ENCODE results near the gene TMEM233. TPM values are rescaled to one million over a fixed set of nuclear protein-coding genes. Genes with fewer than 3 reads are reported as not detected.

Gene TMEM233
- total RNA-seq, 1 experiment from 2014 or later = not detected

- Histone ChIP-seq H3K9ac (ENCODE audit: low read length) (no peak overlapping the region), H3K9me3 (ENCODE audit: control insufficient read depth in 1 of 2, insufficient read depth in 1 of 2, low read depth in 1 of 2, low read length in 2 of 2) (no peaks in the 10 kb centered on the region), H2AFZ (ENCODE audit: low read depth, low read length, poor library complexity, severe bottlenecking) (no peak overlapping the region), H3K4me2 (ENCODE audit: low read length) (no peak overlapping the region), H3K27ac (ENCODE audit: low read depth, low read length) (no peak overlapping the region), H3K4me3 (replicated peaks in 1 of 2; ENCODE audit: low read depth in 1 of 2, low read length in 2 of 2) (no peak overlapping the region), H3K79me2 (ENCODE audit: insufficient read depth, low read length) (no peaks in the 10 kb centered on the region), H3K9me2 (ENCODE audit: insufficient read depth) (no peaks in the 10 kb centered on the region), H3K27me3 (ENCODE audit: insufficient read depth, low read length) (peaks cover 36% of the 10 kb centered on the region; the same call in 1 of the 2 replicates), H3K36me3 (ENCODE audit: control insufficient read depth in 1 of 2, insufficient read depth in 2 of 2, low read length in 2 of 2) (no peaks in the 10 kb centered on the region), H4K20me1 (ENCODE audit: insufficient read depth) (no peaks in the 10 kb centered on the region), H3K4me1 (ENCODE audit: control insufficient read depth in 1 of 2, insufficient read depth in 2 of 2, low read length in 2 of 2) (no peaks in the 10 kb centered on the region)
- intact Hi-C loops (cut with micrococcal nuclease) = no loop called here
- BruUV-seq (replicated peaks) = no TSS peak
- ChIA-PET RAD21 (ENCODE audit: low non-redundant PET in 1 of 2, low total read pairs in 2 of 2, uncharacterized antibody in 2 of 2, unreplicated experiment in 2 of 2) (no interaction called here), CTCF (no interaction called here), POLR2A (no interaction called here)
- TF ChIP-seq, protein P1, sequence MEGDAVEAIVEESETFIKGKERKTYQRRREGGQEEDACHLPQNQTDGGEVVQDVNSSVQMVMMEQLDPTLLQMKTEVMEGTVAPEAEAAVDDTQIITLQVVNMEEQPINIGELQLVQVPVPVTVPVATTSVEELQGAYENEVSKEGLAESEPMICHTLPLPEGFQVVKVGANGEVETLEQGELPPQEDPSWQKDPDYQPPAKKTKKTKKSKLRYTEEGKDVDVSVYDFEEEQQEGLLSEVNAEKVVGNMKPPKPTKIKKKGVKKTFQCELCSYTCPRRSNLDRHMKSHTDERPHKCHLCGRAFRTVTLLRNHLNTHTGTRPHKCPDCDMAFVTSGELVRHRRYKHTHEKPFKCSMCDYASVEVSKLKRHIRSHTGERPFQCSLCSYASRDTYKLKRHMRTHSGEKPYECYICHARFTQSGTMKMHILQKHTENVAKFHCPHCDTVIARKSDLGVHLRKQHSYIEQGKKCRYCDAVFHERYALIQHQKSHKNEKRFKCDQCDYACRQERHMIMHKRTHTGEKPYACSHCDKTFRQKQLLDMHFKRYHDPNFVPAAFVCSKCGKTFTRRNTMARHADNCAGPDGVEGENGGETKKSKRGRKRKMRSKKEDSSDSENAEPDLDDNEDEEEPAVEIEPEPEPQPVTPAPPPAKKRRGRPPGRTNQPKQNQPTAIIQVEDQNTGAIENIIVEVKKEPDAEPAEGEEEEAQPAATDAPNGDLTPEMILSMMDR (IDR thresholded peaks at IDR 0.05 in 2 of 3, conservative IDR thresholded peaks at IDR 0.05 in 1 of 3; ENCODE audit: borderline replicate concordance in 1 of 3, insufficient read depth in 1 of 3, low read depth in 2 of 3, low read length in 2 of 3) = no peak
- DNase-seq (ENCODE audit: low read depth, low spot score) (no peak), ATAC-seq (no peak)
Observed at GRCh38 chr12:119601877-119602733, 8.5 kb downstream of the TMEM233 start.

DNA sequence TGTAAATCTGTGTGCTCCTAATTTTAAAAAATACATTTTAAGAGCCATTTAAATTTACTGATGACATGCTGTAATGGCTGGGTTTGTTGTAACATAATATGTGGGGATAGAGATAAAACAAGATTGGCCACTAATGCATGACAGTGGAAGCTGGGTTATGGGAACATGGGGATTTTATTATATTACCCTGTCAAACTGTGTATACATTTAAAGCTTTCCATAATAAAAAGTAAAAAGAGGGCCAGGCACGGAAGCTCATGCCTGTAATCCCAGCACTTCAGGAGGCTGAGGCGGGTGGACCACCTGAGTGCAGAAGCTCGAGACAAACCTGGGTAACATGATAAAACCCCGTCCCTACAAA lies 9.1 kb downstream of the TMEM233 start:
- ChIA-PET CTCF (no interaction called here), POLR2A (no interaction called here), RAD21 (ENCODE audit: low non-redundant PET in 1 of 2, low total read pairs in 2 of 2, uncharacterized antibody in 2 of 2, unreplicated experiment in 2 of 2) (no interaction called here)
- DNase-seq (ENCODE audit: low read depth, low spot score) (no peak), ATAC-seq (no peak)
- H3K9me2 ChIP-seq (ENCODE audit: insufficient read depth) = no peaks in the 10 kb centered on the region
- intact Hi-C loops (cut with micrococcal nuclease) = no loop called here
- H3K4me2 ChIP-seq (ENCODE audit: low read length) = no peak overlapping the region
- no peak overlapping the region for H3K27ac ChIP-seq (ENCODE audit: low read depth, low read length)
- no TSS peak for BruUV-seq (replicated peaks)
- peaks cover 31% of the 10 kb centered on the region; the same call in 1 of the 2 replicates for H3K27me3 ChIP-seq (ENCODE audit: insufficient read depth, low read length)
- no peaks in the 10 kb centered on the region; a peak in 1 of 4 replicates for H3K36me3 ChIP-seq (ENCODE audit: control insufficient read depth in 1 of 2, insufficient read depth in 2 of 2, low read length in 2 of 2)
- H3K4me3 ChIP-seq (replicated peaks in 1 of 2; ENCODE audit: low read depth in 1 of 2, low read length in 2 of 2) = no peak overlapping the region
- no peak overlapping the region for H2AFZ ChIP-seq (ENCODE audit: low read depth, low read length, poor library complexity, severe bottlenecking)
- no peak overlapping the region for H3K9ac ChIP-seq (ENCODE audit: low read length)
- no peaks in the 10 kb centered on the region for H3K4me1 ChIP-seq (ENCODE audit: control insufficient read depth in 1 of 2, insufficient read depth in 2 of 2, low read length in 2 of 2)
- no peaks in the 10 kb centered on the region for H4K20me1 ChIP-seq (ENCODE audit: insufficient read depth)
- H3K9me3 ChIP-seq (ENCODE audit: control insufficient read depth in 1 of 2, insufficient read depth in 1 of 2, low read depth in 1 of 2, low read length in 2 of 2) = no peaks in the 10 kb centered on the region
- TF ChIP-seq ZNF274 (IDR thresholded peaks at IDR 0.05; ENCODE audit: low read depth, low read length) = no peak
- no peak for TF ChIP-seq TCF7L2 (IDR thresholded peaks at IDR 0.05; ENCODE audit: borderline replicate concordance, extremely low read depth, insufficient read depth, insufficient read length)
- TF ChIP-seq CBX3 (IDR thresholded peaks at IDR 0.05; ENCODE audit: low read depth) = no peak
- TF ChIP-seq POLR2AphosphoS5 (IDR thresholded peaks at IDR 0.05; ENCODE audit: low read depth, low read length) = no peak
- no peak for TF ChIP-seq CEBPB (IDR thresholded peaks at IDR 0.05; ENCODE audit: low read depth)
- no peaks in the 10 kb centered on the region for H3K79me2 ChIP-seq (ENCODE audit: insufficient read depth, low read length)
